OCI-LY1 (cell line): Measurements from ENCODE around the gene EIF3M.

Experiments
- H2AFZ ChIP-seq: fragments of 200-600 bp; sonication (generic), shearing (Covaris generic); 2 replicates; pipeline ENCODE4 v1.6.0; 2014; ENCODE audit warnings: antibody characterized with exemption, mild to moderate bottlenecking, low read length
- H3F3A ChIP-seq: fragments of 200-600 bp; sonication (generic), shearing (Covaris generic); 2 replicates; pipeline ENCODE4 v1.6.0; 2014; ENCODE audit warnings: mild to moderate bottlenecking, antibody characterized with exemption, low read length, moderate library complexity; ENCODE audit not compliant: insufficient read depth
- H3K27ac ChIP-seq: fragments of 200-600 bp; sonication (generic); 2 replicates; pipeline ENCODE4 v1.5.1; 2014; ENCODE audit warnings: low read length, mixed run types, mild to moderate bottlenecking, low read depth; ENCODE audit not compliant: poor library complexity, severe bottlenecking
- H3K27me3 ChIP-seq: fragments of 200-600 bp; sonication (generic); 2 replicates; pipeline ENCODE4 v1.6.0; 2014; ENCODE audit warnings: antibody characterized with exemption, mild to moderate bottlenecking, low read length, moderate library complexity; ENCODE audit not compliant: insufficient read depth
- H3K36me3 ChIP-seq: fragments of 200-600 bp; sonication (generic); 2 replicates; pipeline ENCODE4 v1.6.1; 2014; ENCODE audit warnings: mild to moderate bottlenecking, antibody characterized with exemption, low read length, moderate library complexity, mixed read lengths; ENCODE audit not compliant: insufficient read depth
- H3K4me1 ChIP-seq: fragments of 200-600 bp; sonication (generic); 2 replicates; pipeline ENCODE4 v1.5.1; 2014; ENCODE audit warnings: mild to moderate bottlenecking, low read length, moderate library complexity; ENCODE audit not compliant: insufficient read depth, severe bottlenecking
- H3K4me2 ChIP-seq: fragments of 200-600 bp; sonication (generic), shearing (Covaris generic); 2 replicates; pipeline ENCODE4 v1.6.1; 2014; ENCODE audit warnings: low read length
- H3K4me3 ChIP-seq: fragments of 200-600 bp; sonication (generic); 2 replicates; pipeline ENCODE4 v1.5.1; 2014; ENCODE audit warnings: low read length, low read depth, mild to moderate bottlenecking, mixed read lengths; ENCODE audit not compliant: poor library complexity, severe bottlenecking
- H3K79me2 ChIP-seq: fragments of 200-600 bp; shearing (Covaris generic); 2 replicates; pipeline ENCODE4 v1.6.1; 2016; ENCODE audit warnings: mixed run types, low read length, mixed read lengths; ENCODE audit not compliant: insufficient read depth
- H3K9ac ChIP-seq: fragments of 200-600 bp; sonication (generic), shearing (Covaris generic); 2 replicates; pipeline ENCODE4 v1.6.1; 2014; ENCODE audit warnings: mild to moderate bottlenecking, low read length, mixed read lengths
- H3K9me2 ChIP-seq: fragments of 200-600 bp; sonication (generic), shearing (Covaris generic); 2 replicates; pipeline ENCODE4 v1.6.1; 2014; ENCODE audit warnings: low read depth, mild to moderate bottlenecking, low read length, mixed read lengths
- H3K9me3 ChIP-seq: fragments of 200-600 bp; shearing (Covaris generic); 2 replicates; pipeline ENCODE4 v1.6.1; 2014; ENCODE audit warnings: low read length, mixed read lengths
- H4K20me1 ChIP-seq: fragments of 200-600 bp; sonication (generic), shearing (Covaris generic); 2 replicates; pipeline ENCODE4 v1.6.0; 2016; ENCODE audit warnings: mild to moderate bottlenecking, low read length; ENCODE audit not compliant: insufficient read depth
- EZH2 ChIP-seq: fragments of 200-600 bp; sonication (generic), shearing (Covaris generic); IDR thresholded peaks from 2 replicates; pipeline ENCODE4 v1.8.0; 2017; ENCODE audit warnings: borderline replicate concordance, mixed run types, mild to moderate bottlenecking, antibody characterized with exemption, low read length, moderate library complexity, mixed read lengths
- TF ChIP-seq, protein P1 (sequence below): fragments of 200-600 bp; sonication (generic), shearing (Covaris generic); IDR thresholded peaks from 2 replicates; pipeline ENCODE4 v1.5.1; 2017; ENCODE audit warnings: mild to moderate bottlenecking, antibody characterized with exemption, low read length, moderate library complexity, mixed read lengths

The EIF3M gene

GRCh38 chr11:32581556-32581955, 2.1 kb upstream of the EIF3M start:
- H3F3A ChIP-seq, result no peaks in the 10 kb centered on the region
- H3K9me3 ChIP-seq, result no peaks in the 10 kb centered on the region
- peaks cover 27% of the 10 kb centered on the region for H3K79me2 ChIP-seq
- H3K4me1 ChIP-seq, result peaks cover 23% of the 10 kb centered on the region
- H3K4me3 ChIP-seq, result no peak overlapping the region
- peaks cover 7% of the 10 kb centered on the region; the same call in 1 of the 2 replicates for H3K36me3 ChIP-seq
- no peaks in the 10 kb centered on the region for H3K9me2 ChIP-seq
- no peak overlapping the region for H3K9ac ChIP-seq
- H4K20me1 ChIP-seq, result 0 out of 2 replicates have a peak, but pooled peaks cover 2% of the 10 kb centered on the region
- TF ChIP-seq, protein P1, sequence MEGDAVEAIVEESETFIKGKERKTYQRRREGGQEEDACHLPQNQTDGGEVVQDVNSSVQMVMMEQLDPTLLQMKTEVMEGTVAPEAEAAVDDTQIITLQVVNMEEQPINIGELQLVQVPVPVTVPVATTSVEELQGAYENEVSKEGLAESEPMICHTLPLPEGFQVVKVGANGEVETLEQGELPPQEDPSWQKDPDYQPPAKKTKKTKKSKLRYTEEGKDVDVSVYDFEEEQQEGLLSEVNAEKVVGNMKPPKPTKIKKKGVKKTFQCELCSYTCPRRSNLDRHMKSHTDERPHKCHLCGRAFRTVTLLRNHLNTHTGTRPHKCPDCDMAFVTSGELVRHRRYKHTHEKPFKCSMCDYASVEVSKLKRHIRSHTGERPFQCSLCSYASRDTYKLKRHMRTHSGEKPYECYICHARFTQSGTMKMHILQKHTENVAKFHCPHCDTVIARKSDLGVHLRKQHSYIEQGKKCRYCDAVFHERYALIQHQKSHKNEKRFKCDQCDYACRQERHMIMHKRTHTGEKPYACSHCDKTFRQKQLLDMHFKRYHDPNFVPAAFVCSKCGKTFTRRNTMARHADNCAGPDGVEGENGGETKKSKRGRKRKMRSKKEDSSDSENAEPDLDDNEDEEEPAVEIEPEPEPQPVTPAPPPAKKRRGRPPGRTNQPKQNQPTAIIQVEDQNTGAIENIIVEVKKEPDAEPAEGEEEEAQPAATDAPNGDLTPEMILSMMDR, result no peak
- no peak for TF ChIP-seq EZH2
- no peak overlapping the region for H2AFZ ChIP-seq
- H3K4me2 ChIP-seq, result no peak overlapping the region
- no peaks in the 10 kb centered on the region for H3K27me3 ChIP-seq
- H3K27ac ChIP-seq, result no peak overlapping the region

DNA sequence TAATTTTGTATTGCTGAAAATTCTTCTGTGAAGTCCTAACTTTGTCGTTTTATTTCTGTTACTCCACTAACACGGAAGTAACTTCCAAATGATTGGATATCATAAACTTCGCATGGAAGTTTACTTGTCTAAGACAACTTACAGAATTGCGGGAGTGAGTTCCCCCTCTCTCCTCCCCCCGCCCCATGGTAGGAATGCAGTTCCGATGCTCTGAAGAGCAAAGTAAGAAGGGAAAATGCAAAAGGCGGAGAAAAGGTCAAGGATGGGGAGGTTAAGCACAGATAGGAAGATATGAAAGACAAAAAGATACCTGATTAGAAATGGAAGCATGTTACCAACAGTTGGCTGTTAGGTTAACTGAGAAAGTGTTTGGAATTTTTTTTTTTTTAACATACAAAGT, 1.3 kb downstream of the EIF3M start:
- Histone ChIP-seq H3K9me3 (no peaks in the 10 kb centered on the region), H3K27me3 (no peaks in the 10 kb centered on the region), H3K9me2 (no peaks in the 10 kb centered on the region), H2AFZ (no peak overlapping the region), H3K36me3 (peaks cover 36% of the 10 kb centered on the region), H3K4me2 (peak overlapping the region; percentile 97), H3K4me1 (peaks cover 25% of the 10 kb centered on the region), H3F3A (no peaks in the 10 kb centered on the region), H3K79me2 (peaks cover 49% of the 10 kb centered on the region), H3K4me3 (peak overlapping the region; percentile 72), H3K27ac (no peak overlapping the region), H3K9ac (peak overlapping the region; percentile 77), H4K20me1 (0 out of 2 replicates have a peak, but pooled peaks cover 2% of the 10 kb centered on the region)
- TF ChIP-seq EZH2, result no peak
- TF ChIP-seq, protein P1, result no peak

- no peaks in the 10 kb centered on the region for H3K27me3 ChIP-seq
- H3K4me1 ChIP-seq, result peaks cover 25% of the 10 kb centered on the region
- H3K9me2 ChIP-seq, result no peaks in the 10 kb centered on the region
- peaks cover 49% of the 10 kb centered on the region for H3K79me2 ChIP-seq
- H3K36me3 ChIP-seq, result peaks cover 53% of the 10 kb centered on the region
- no peak overlapping the region for H2AFZ ChIP-seq
- H3K27ac ChIP-seq, result no peak overlapping the region
- H3F3A ChIP-seq, result no peaks in the 10 kb centered on the region
- peak overlapping the region; percentile 97; the same call in 1 of the 2 replicates for H3K4me2 ChIP-seq
- TF ChIP-seq EZH2, result no peak
- TF ChIP-seq, protein P1, result peak; percentile 41
- no peaks in the 10 kb centered on the region for H3K9me3 ChIP-seq
- 0 out of 2 replicates have a peak, but pooled peaks cover 2% of the 10 kb centered on the region for H4K20me1 ChIP-seq
- no peak overlapping the region for H3K9ac ChIP-seq
- H3K4me3 ChIP-seq, result no peak overlapping the region
Measured at GRCh38 chr11:32586576-32587190, 3.1 kb downstream of the EIF3M start.
